ENCODE results near the gene COX19.

Gene COX19

DNA sequence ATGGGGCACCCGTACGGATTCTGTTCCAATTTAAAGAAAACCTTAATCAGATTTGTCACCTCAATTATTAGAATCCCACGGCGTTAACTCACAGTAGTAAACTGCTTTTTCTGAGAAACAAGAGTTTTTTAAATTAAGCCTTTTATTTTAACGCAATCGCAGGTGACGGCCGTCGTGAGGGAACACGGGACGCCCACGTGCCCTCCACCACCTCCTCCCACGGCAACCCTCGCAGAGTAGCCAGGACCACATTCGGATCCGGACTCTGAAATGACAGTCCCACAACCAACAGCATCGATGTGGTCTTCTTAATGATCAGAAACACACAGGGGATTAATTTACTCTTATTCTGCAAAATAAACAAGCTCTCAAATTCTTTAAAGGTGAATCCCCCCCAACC is 47.0 kb upstream of the COX19 start:
- no peak for DNase-seq (ENCODE audit: low read depth in 1 of 2, low spot score in 1 of 2)
- TF ChIP-seq, protein P1, sequence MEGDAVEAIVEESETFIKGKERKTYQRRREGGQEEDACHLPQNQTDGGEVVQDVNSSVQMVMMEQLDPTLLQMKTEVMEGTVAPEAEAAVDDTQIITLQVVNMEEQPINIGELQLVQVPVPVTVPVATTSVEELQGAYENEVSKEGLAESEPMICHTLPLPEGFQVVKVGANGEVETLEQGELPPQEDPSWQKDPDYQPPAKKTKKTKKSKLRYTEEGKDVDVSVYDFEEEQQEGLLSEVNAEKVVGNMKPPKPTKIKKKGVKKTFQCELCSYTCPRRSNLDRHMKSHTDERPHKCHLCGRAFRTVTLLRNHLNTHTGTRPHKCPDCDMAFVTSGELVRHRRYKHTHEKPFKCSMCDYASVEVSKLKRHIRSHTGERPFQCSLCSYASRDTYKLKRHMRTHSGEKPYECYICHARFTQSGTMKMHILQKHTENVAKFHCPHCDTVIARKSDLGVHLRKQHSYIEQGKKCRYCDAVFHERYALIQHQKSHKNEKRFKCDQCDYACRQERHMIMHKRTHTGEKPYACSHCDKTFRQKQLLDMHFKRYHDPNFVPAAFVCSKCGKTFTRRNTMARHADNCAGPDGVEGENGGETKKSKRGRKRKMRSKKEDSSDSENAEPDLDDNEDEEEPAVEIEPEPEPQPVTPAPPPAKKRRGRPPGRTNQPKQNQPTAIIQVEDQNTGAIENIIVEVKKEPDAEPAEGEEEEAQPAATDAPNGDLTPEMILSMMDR (IDR thresholded peaks at IDR 0.05; ENCODE audit: insufficient read depth, low read length): no peak
- no peak for TF ChIP-seq POLR2AphosphoS5 (IDR thresholded peaks at IDR 0.05; ENCODE audit: low read depth)
- Histone ChIP-seq H3K27ac (replicated peaks) (no peak overlapping the region), H3K27me3 (ENCODE audit: insufficient read depth, poor library complexity, severe bottlenecking) (no peaks in the 10 kb centered on the region), H3K4me3 (replicated peaks; ENCODE audit: insufficient read depth, low read length) (no peak overlapping the region)

DNA sequence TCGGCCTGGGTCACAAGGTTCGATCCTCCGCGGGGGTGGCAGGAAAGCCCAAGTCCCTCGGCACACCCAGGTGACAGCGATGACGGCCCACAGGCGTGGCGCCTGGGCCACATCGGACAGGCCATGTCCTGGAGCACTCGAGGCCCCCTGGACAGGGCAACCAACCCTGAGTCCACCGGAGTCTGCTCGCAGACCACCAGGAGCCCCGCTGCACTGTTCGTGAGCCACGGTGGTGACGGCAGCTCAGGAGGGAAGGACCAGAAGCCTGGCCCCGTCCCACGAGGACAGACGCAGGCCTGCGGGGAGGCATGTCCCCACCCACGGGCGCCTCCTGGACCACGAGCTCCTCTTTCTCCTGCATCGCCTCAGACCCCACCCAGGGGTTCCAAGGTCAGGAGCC is 46.6 kb upstream of the COX19 start:
- Histone ChIP-seq H3K27ac (replicated peaks) (no peak overlapping the region), H3K27me3 (ENCODE audit: insufficient read depth, poor library complexity, severe bottlenecking) (no peaks in the 10 kb centered on the region), H3K4me3 (replicated peaks; ENCODE audit: insufficient read depth, low read length) (no peak overlapping the region)
- DNase-seq (ENCODE audit: low read depth in 1 of 2, low spot score in 1 of 2): no peak
- TF ChIP-seq, protein P2, sequence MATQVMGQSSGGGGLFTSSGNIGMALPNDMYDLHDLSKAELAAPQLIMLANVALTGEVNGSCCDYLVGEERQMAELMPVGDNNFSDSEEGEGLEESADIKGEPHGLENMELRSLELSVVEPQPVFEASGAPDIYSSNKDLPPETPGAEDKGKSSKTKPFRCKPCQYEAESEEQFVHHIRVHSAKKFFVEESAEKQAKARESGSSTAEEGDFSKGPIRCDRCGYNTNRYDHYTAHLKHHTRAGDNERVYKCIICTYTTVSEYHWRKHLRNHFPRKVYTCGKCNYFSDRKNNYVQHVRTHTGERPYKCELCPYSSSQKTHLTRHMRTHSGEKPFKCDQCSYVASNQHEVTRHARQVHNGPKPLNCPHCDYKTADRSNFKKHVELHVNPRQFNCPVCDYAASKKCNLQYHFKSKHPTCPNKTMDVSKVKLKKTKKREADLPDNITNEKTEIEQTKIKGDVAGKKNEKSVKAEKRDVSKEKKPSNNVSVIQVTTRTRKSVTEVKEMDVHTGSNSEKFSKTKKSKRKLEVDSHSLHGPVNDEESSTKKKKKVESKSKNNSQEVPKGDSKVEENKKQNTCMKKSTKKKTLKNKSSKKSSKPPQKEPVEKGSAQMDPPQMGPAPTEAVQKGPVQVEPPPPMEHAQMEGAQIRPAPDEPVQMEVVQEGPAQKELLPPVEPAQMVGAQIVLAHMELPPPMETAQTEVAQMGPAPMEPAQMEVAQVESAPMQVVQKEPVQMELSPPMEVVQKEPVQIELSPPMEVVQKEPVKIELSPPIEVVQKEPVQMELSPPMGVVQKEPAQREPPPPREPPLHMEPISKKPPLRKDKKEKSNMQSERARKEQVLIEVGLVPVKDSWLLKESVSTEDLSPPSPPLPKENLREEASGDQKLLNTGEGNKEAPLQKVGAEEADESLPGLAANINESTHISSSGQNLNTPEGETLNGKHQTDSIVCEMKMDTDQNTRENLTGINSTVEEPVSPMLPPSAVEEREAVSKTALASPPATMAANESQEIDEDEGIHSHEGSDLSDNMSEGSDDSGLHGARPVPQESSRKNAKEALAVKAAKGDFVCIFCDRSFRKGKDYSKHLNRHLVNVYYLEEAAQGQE (IDR thresholded peaks at IDR 0.05; ENCODE audit: insufficient replicate concordance, low read depth): no peak
- TF ChIP-seq GABPA (IDR thresholded peaks at IDR 0.05; ENCODE audit: low read depth) (no peak), SPI1 (IDR thresholded peaks at IDR 0.05; ENCODE audit: borderline replicate concordance, low read depth) (no peak), POLR2AphosphoS5 (IDR thresholded peaks at IDR 0.05; ENCODE audit: low read depth) (no peak)
- TF ChIP-seq, protein P1 (IDR thresholded peaks at IDR 0.05; ENCODE audit: insufficient read depth, low read length): no peak

DNA sequence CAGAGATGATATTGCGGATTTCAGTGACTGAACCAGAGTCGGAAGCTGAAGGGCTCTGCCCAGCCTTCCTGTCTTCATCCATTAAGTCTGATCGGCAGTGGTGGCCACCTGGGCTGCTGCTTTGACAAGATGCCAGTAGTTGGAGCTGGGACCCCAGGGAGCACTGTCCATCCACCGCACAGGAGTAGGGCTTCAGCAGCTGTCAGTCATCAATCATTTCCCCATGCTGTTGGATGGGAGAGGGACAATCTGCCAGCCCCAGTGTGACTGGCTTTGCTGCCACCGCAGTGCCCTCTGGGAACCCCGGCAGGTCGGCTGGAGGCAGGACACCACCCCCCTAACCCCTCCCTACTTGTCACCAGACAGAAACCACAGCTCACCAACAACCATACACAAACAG is 46.0 kb upstream of the COX19 start:
- DNase-seq (ENCODE audit: low read depth in 1 of 2, low spot score in 1 of 2): no peak
- Histone ChIP-seq H3K27ac (replicated peaks) (no peak overlapping the region), H3K4me3 (replicated peaks; ENCODE audit: insufficient read depth, low read length) (no peak overlapping the region), H3K27me3 (ENCODE audit: insufficient read depth, poor library complexity, severe bottlenecking) (no peaks in the 10 kb centered on the region)
- TF ChIP-seq SPI1 (IDR thresholded peaks at IDR 0.05; ENCODE audit: borderline replicate concordance, low read depth) (no peak), GABPA (IDR thresholded peaks at IDR 0.05; ENCODE audit: low read depth) (no peak), POLR2AphosphoS5 (IDR thresholded peaks at IDR 0.05; ENCODE audit: low read depth) (no peak)
- TF ChIP-seq, protein P1 (IDR thresholded peaks at IDR 0.05; ENCODE audit: insufficient read depth, low read length): no peak
- TF ChIP-seq, protein P2 (IDR thresholded peaks at IDR 0.05; ENCODE audit: insufficient replicate concordance, low read depth): no peak

DNA sequence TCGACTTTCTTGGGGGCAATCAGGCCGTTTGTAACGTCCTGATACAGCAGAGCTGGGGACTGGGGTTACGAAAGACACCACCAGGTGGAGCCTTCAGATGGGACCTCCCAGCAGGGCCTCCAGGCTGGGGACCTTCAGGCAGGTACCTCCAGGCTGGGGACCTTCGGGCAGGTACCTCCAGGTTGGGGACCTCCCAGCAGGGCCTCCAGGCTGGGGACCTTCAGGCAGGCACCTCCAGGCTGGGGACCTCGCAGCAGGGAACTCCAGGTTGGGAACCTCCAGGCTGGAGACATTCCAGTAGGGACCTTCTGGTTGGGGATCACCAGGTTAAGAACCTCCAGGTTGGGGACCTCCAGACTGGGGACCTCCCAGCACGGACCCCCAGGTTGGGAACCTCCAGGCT is 45.5 kb upstream of the COX19 start:
- H3K27ac ChIP-seq (replicated peaks): no peak overlapping the region
- no peak overlapping the region for H3K4me3 ChIP-seq (replicated peaks; ENCODE audit: insufficient read depth, low read length)
- H3K27me3 ChIP-seq (ENCODE audit: insufficient read depth, poor library complexity, severe bottlenecking): no peaks in the 10 kb centered on the region
- DNase-seq (ENCODE audit: low read depth in 1 of 2, low spot score in 1 of 2): no peak
- no peak for TF ChIP-seq SPI1 (IDR thresholded peaks at IDR 0.05; ENCODE audit: borderline replicate concordance, low read depth)
- TF ChIP-seq, protein P1 (IDR thresholded peaks at IDR 0.05; ENCODE audit: insufficient read depth, low read length): no peak
- TF ChIP-seq GABPA (IDR thresholded peaks at IDR 0.05; ENCODE audit: low read depth): no peak
- TF ChIP-seq, protein P2 (IDR thresholded peaks at IDR 0.05; ENCODE audit: insufficient replicate concordance, low read depth): no peak
- TF ChIP-seq POLR2AphosphoS5 (IDR thresholded peaks at IDR 0.05; ENCODE audit: low read depth): no peak
